Tibial nerve (tissue), 4 donors: ENCODE measurements around the gene NAGLU.

Source experiments
- EP300 ChIP-seq, 2 donors: sonication (generic); formaldehyde crosslinking; IDR thresholded peaks; one replicate each; pipeline ENCODE4 v1.6.1; 2017; ENCODE audit warnings: antibody characterized with exemption in 2 of 2, mild to moderate bottlenecking in 1 of 2
- POLR2A ChIP-seq, 2 donors: fragments of 450-650 bp; IDR thresholded peaks; one replicate each; pipeline ENCODE4 v1.6.1; 2017; ENCODE audit warnings: antibody characterized with exemption in 2 of 2, mild to moderate bottlenecking in 2 of 2, moderate library complexity in 2 of 2
- TF ChIP-seq, protein P1 (sequence below), 5 experiments: fragments of 200-600 bp in 3 of 5; fragments of 450-650 bp in 2 of 5; sonication (generic) in 3 of 5; IDR thresholded peaks; one replicate each; pipeline ENCODE4 v1.5.1; 2016 to 2019; ENCODE audit warnings: antibody characterized with exemption in 5 of 5, mild to moderate bottlenecking in 3 of 5, moderate library complexity in 2 of 5

DNA sequence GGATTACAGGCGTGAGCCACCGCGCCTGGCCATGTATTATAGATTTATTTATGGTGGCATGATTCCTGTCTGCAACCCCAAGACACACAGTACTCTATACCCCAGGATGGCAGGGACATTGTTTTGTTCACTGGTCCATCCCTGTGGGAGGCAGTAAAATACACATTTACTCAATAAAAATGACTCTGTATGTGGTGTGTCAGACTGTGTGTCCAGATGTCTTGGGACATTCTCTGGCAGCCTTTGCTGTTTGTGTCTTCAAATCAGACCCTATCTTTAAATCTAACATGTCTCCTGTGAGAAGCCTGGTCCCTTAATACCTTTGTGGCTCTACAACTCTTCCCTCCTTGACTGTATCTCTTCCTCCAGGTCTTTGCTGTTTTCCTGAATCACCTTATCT lies 24.2 kb downstream of the NAGLU start:
- TF ChIP-seq, protein P1, sequence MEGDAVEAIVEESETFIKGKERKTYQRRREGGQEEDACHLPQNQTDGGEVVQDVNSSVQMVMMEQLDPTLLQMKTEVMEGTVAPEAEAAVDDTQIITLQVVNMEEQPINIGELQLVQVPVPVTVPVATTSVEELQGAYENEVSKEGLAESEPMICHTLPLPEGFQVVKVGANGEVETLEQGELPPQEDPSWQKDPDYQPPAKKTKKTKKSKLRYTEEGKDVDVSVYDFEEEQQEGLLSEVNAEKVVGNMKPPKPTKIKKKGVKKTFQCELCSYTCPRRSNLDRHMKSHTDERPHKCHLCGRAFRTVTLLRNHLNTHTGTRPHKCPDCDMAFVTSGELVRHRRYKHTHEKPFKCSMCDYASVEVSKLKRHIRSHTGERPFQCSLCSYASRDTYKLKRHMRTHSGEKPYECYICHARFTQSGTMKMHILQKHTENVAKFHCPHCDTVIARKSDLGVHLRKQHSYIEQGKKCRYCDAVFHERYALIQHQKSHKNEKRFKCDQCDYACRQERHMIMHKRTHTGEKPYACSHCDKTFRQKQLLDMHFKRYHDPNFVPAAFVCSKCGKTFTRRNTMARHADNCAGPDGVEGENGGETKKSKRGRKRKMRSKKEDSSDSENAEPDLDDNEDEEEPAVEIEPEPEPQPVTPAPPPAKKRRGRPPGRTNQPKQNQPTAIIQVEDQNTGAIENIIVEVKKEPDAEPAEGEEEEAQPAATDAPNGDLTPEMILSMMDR (IDR thresholded peaks at IDR 0.05): no peak
- TF ChIP-seq POLR2A (IDR thresholded peaks at IDR 0.05): no peak
- TF ChIP-seq EP300 (IDR thresholded peaks at IDR 0.05): no peak
